HEK293 (cell line): ENCODE data around the gene PSTPIP2.

Experiments used
- CTCF ChIA-PET: fragments of 350-600 bp; formaldehyde crosslinking; extraction: SDS; loops from one replicate; lab custom pipeline; 2021; ENCODE audit warnings: antibody characterized with exemption; lab: Yijun Ruan, JAX
- POLR2A ChIA-PET: fragments of 300-600 bp; formaldehyde crosslinking; extraction: SDS; loops from one replicate; lab custom pipeline; 2020; ENCODE audit warnings: antibody characterized with exemption, inconsistent platforms; lab: Yijun Ruan, JAX
- H3K27ac ChIP-seq: fragments of 200-500 bp; sonication (Bioruptor generic); 2 replicates; pipeline ENCODE4 v1.5.1; 2014; ENCODE audit warnings: low read depth, low read length, control low read depth, inconsistent platforms; ENCODE audit errors: extremely low read depth
- H3K36me3 ChIP-seq, 2 experiments: fragments of 200-500 bp in 1 of 2; sonication (Bioruptor generic) in 1 of 2; 1 replicate in 1 of 2; 2 replicates in 1 of 2; pipeline ENCODE4 v1.5.1; 2014 to 2017; ENCODE audit warnings: inconsistent platforms in 2 of 2, low read length in 2 of 2; ENCODE audit not compliant: control insufficient read depth in 2 of 2, insufficient read depth in 1 of 2
- H3K4me1 ChIP-seq: fragments of 200-500 bp; sonication (Bioruptor generic); 2 replicates; pipeline ENCODE4 v1.5.1; 2014; ENCODE audit warnings: mild to moderate bottlenecking, low read length, inconsistent platforms; ENCODE audit not compliant: control insufficient read depth, insufficient read depth
- H3K4me3 ChIP-seq: 2 replicates; pipeline ENCODE4 v1.5.1; 2011; ENCODE audit warnings: low read depth, mild to moderate bottlenecking, control low read depth, low read length, moderate library complexity
- H3K9me3 ChIP-seq: fragments of 200-500 bp; sonication (Bioruptor generic); 2 replicates; pipeline ENCODE4 v1.5.1; 2014; ENCODE audit warnings: low read depth, low read length, inconsistent platforms; ENCODE audit not compliant: control insufficient read depth, insufficient read depth
- AEBP2 ChIP-seq: fragments of 450-650 bp; formaldehyde crosslinking; IDR thresholded peaks from 2 replicates; pipeline ENCODE4 v1.5.1; 2016; ENCODE audit warnings: missing biosample characterization, missing genetic modification characterization, borderline replicate concordance
- ELK4 ChIP-seq: IDR thresholded peaks from 2 replicates; pipeline ENCODE4 v1.6.1; 2011; ENCODE audit warnings: mild to moderate bottlenecking, low read depth, low read length, borderline replicate concordance
- GFI1B ChIP-seq: fragments of 450-650 bp; formaldehyde crosslinking; IDR thresholded peaks from 2 replicates; pipeline ENCODE4 v1.5.1; 2016; ENCODE audit warnings: missing biosample characterization, missing genetic modification characterization
- GLI2 ChIP-seq: fragments of 450-650 bp; formaldehyde crosslinking; IDR thresholded peaks from 2 replicates; pipeline ENCODE4; 2017; ENCODE audit warnings: missing biosample characterization, missing genetic modification characterization, low read depth, borderline replicate concordance
- RBAK ChIP-seq: fragments of 450-650 bp; formaldehyde crosslinking; IDR thresholded peaks from 2 replicates; pipeline ENCODE4 v1.5.1; 2016; ENCODE audit warnings: missing biosample characterization, missing genetic modification characterization
- SCRT1 ChIP-seq: fragments of 450-650 bp; formaldehyde crosslinking; IDR thresholded peaks from 2 replicates; pipeline ENCODE4 v1.5.1; 2016; ENCODE audit warnings: missing biosample characterization, missing genetic modification characterization, borderline replicate concordance
- SETDB1 ChIP-seq: IDR thresholded peaks from one replicate; pipeline ENCODE4 v1.6.1; 2017; ENCODE audit warnings: mild to moderate bottlenecking, low read length, moderate library complexity, mixed read lengths; ENCODE audit not compliant: insufficient read length
- TRIM28 ChIP-seq: IDR thresholded peaks from 2 replicates; pipeline ENCODE4 v1.6.1; 2011; ENCODE audit warnings: low read length, control low read depth, borderline replicate concordance
- YY1 ChIP-seq: fragments of 450-650 bp; formaldehyde crosslinking; IDR thresholded peaks from 2 replicates; pipeline ENCODE4 v1.5.1; 2018; ENCODE audit warnings: missing biosample characterization, missing genetic modification characterization
- ZBTB1 ChIP-seq: fragments of 450-650 bp; formaldehyde crosslinking; IDR thresholded peaks from 2 replicates; pipeline ENCODE4 v1.5.1; 2016; ENCODE audit warnings: missing biosample characterization, missing genetic modification characterization
- ZNF140 ChIP-seq: fragments of 450-650 bp; formaldehyde crosslinking; IDR thresholded peaks from 2 replicates; pipeline ENCODE4 v1.5.1; 2016; ENCODE audit warnings: missing biosample characterization, missing genetic modification characterization
- ZNF157 ChIP-seq: fragments of 450-650 bp; formaldehyde crosslinking; IDR thresholded peaks from 2 replicates; pipeline ENCODE4 v1.5.1; 2016; ENCODE audit warnings: missing biosample characterization, missing genetic modification characterization
- ZNF16 ChIP-seq: fragments of 450-650 bp; formaldehyde crosslinking; IDR thresholded peaks from 2 replicates; pipeline ENCODE4 v1.5.1; 2016; ENCODE audit warnings: low read depth, missing biosample characterization, missing genetic modification characterization
- ZNF266 ChIP-seq: fragments of 450-650 bp; formaldehyde crosslinking; IDR thresholded peaks from 2 replicates; pipeline ENCODE4 v1.5.1; 2016; ENCODE audit warnings: missing biosample characterization, missing genetic modification characterization, low read depth
- ZNF362 ChIP-seq: fragments of 450-650 bp; formaldehyde crosslinking; IDR thresholded peaks from 2 replicates; pipeline ENCODE4 v1.5.1; 2016; ENCODE audit warnings: missing biosample characterization, missing genetic modification characterization
- ZNF394 ChIP-seq: fragments of 450-650 bp; formaldehyde crosslinking; IDR thresholded peaks from 2 replicates; pipeline ENCODE4 v1.5.1; 2016; ENCODE audit warnings: missing biosample characterization, missing genetic modification characterization, mild to moderate bottlenecking, moderate library complexity, borderline replicate concordance
- ZNF521 ChIP-seq: fragments of 450-650 bp; formaldehyde crosslinking; IDR thresholded peaks from 2 replicates; pipeline ENCODE4 v1.5.1; 2017; ENCODE audit warnings: missing biosample characterization, mild to moderate bottlenecking, missing genetic modification characterization
- ZNF544 ChIP-seq: fragments of 450-650 bp; formaldehyde crosslinking; IDR thresholded peaks from 2 replicates; pipeline ENCODE4 v1.5.0; 2017; ENCODE audit warnings: missing biosample characterization, missing genetic modification characterization
- ZNF600 ChIP-seq: fragments of 450-650 bp; formaldehyde crosslinking; IDR thresholded peaks from 2 replicates; pipeline ENCODE4 v1.5.1; 2016; ENCODE audit warnings: missing biosample characterization, missing genetic modification characterization
- ZNF660 ChIP-seq: fragments of 450-650 bp; IDR thresholded peaks from 2 replicates; pipeline ENCODE4 v1.5.1; 2018; ENCODE audit warnings: missing biosample characterization, mild to moderate bottlenecking, missing genetic modification characterization
- ZNF785 ChIP-seq: fragments of 450-650 bp; formaldehyde crosslinking; IDR thresholded peaks from 2 replicates; pipeline ENCODE4 v1.5.1; 2016; ENCODE audit warnings: missing biosample characterization, missing genetic modification characterization
- ZNF791 ChIP-seq: fragments of 450-650 bp; formaldehyde crosslinking; IDR thresholded peaks from 2 replicates; pipeline ENCODE4 v1.5.1; 2016; ENCODE audit warnings: missing biosample characterization, missing genetic modification characterization
- ZNF830 ChIP-seq: fragments of 450-650 bp; IDR thresholded peaks from 2 replicates; pipeline ENCODE4 v1.5.0; 2018; ENCODE audit warnings: missing biosample characterization, missing genetic modification characterization, low read depth, mild to moderate bottlenecking, moderate library complexity
- ZNF843 ChIP-seq: fragments of 450-650 bp; formaldehyde crosslinking; IDR thresholded peaks from 2 replicates; pipeline ENCODE4 v1.5.1; 2016; ENCODE audit warnings: missing biosample characterization, missing genetic modification characterization
- TF ChIP-seq, protein P1 (sequence below): sonication (generic); formaldehyde crosslinking; IDR thresholded peaks from 2 replicates; pipeline ENCODE4 v1.8.1; 2022; ENCODE audit warnings: mild to moderate bottlenecking, moderate library complexity, missing genetic modification reagents

The PSTPIP2 gene

DNA sequence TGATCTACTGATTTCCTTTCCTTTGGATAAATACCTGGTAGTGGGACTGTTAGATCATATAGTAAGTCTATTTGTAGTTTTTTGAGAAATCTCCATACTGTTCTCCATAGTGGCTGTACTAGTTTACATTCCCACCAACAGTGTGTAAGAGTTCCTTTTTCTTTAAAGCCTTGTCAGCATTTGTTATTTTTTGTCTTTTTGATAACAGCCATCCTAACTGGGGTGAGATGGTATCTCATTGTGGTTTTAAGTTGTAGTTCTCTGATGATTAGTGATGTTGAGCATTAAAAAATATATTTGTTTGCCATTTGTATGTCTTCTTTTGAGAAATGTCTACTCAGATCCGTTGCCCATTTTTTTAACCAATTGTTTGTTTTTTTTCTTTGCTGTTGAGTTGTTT, 71.0 kb downstream of the PSTPIP2 start (continued):
- TF ChIP-seq GLI2 (tag by site-specific recombination), result no peak
- TF ChIP-seq GFI1B (tag by site-specific recombination), result no peak

DNA sequence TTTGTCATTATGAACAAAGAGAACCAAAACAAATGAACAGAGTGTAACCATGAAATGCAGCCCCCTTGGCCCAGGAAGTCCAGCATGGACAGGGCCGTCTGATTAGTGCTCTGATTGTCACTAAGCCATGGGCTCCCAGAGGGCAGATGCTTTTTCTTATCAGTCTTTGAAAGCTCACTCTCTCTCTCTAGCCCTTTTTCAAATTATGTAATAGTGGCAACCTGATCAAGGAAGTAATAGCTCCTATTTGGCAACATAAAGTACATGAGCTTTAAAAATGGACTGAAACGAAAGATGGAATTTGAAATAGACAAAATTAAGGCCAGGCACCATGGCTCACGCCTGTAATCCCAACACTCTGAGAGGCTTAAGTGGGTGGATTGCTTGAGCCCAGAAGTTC, 72.5 kb downstream of the PSTPIP2 start:
- H3K36me3 ChIP-seq, result no peaks in the 10 kb centered on the region; a peak in 1 of 3 replicates
- CTCF ChIA-PET, result no interaction called here
- H3K9me3 ChIP-seq, result no peaks in the 10 kb centered on the region
- H3K4me3 ChIP-seq, result no peak overlapping the region
- H3K4me1 ChIP-seq, result no peaks in the 10 kb centered on the region
- TF ChIP-seq YY1 (no peak), ZNF830 (tag by site-specific recombination) (no peak), ZNF157 (tag by site-specific recombination) (no peak), SCRT1 (tag by site-specific recombination) (no peak), AEBP2 (tag by site-specific recombination) (no peak)
- POLR2A ChIA-PET, result no interaction called here
- H3K27ac ChIP-seq, result no peak overlapping the region

DNA sequence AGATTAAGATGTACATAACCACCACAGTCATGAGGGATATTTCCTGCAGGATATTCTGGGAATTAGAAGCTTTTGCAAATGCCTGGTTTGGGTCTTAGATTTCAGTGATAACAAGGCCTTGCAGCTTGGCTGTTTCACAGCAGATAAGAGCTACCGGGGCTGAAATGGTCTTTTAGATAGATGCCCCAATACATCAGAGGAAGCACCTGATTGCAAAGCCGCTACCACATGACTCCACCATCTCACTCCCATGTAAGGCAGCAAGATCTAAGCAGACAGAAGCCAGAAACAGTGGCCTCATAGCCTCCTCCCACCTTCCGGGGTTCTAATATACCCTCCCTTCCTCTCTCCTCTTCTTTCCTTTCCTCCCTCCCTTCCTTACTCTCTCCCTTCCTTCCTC, 73.8 kb downstream of the PSTPIP2 start:
- Histone ChIP-seq H3K36me3 (no peaks in the 10 kb centered on the region; a peak in 1 of 3 replicates), H3K9me3 (no peaks in the 10 kb centered on the region), H3K4me3 (no peak overlapping the region), H3K4me1 (no peaks in the 10 kb centered on the region; the same call in 1 of the 2 replicates), H3K27ac (no peak overlapping the region)
- POLR2A ChIA-PET, result no interaction called here
- CTCF ChIA-PET, result no interaction called here
- TF ChIP-seq ZNF843 (tag by site-specific recombination) (no peak), ZNF785 (tag by site-specific recombination) (no peak), ZBTB1 (tag by site-specific recombination) (no peak), ZNF791 (tag by site-specific recombination) (no peak), ZNF394 (no peak), SCRT1 (tag by site-specific recombination) (no peak), ZNF16 (tag by site-specific recombination) (no peak), SETDB1 (no peak), ZNF600 (tag by site-specific recombination) (no peak), TRIM28 (no peak), RBAK (tag by site-specific recombination) (no peak), ZNF266 (no peak), ZNF660 (no peak), ELK4 (no peak), ZNF362 (tag by site-specific recombination) (no peak), ZNF544 (tag by site-specific recombination) (no peak), ZNF140 (no peak), ZNF521 (tag by site-specific recombination) (no peak)
- TF ChIP-seq, protein P1, sequence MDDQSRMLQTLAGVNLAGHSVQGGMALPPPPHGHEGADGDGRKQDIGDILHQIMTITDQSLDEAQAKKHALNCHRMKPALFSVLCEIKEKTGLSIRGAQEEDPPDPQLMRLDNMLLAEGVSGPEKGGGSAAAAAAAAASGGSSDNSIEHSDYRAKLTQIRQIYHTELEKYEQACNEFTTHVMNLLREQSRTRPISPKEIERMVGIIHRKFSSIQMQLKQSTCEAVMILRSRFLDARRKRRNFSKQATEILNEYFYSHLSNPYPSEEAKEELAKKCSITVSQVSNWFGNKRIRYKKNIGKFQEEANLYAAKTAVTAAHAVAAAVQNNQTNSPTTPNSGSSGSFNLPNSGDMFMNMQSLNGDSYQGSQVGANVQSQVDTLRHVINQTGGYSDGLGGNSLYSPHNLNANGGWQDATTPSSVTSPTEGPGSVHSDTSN, result no peak
